Activated CD4-positive, alpha-beta T cell treated with anti-CD3 and anti-CD28 coated beads, Interleukin-2, Interleukin-4, amounts not matched to agents 100 ng/mL and 50 ng/mL, durations not matched to agents 16 hours and 8 hours (primary cell): ENCODE measurements around the gene LMO4.
A peak's percentile ranks its signal among the peaks of the same experiment; 100 is the strongest.

Experiments used
- DNase-seq: peaks from one replicate; pipeline ENCODE4 v3.0.0-alpha.2; 2020; ENCODE audit warnings: low spot score

The LMO4 gene

DNA sequence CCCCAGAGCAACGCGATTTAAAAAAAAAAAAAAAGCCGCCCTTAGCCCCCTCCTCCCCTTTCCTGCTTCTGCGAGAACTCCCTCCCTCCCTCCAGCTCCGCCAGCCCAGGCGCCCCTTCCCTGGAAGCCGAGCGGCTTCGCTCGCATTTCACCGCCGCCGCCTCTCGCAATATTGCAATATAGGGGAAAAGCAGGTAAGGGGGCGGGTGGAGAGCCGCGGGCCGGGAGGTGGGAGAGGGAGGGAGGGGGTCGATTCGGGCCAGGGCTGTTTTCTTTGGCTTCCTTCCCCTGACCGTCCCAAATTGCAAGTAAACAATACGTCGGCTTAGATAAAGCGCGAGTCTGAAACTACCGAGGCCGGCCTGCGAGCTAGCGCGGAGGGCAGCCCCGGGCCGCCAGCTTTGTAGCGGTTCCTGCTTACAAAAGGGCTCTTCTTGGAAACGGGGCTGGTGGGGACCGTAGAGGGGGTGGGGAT, 408 bp downstream of the LMO4 start:
- DNase-seq: peak; percentile 41

DNA sequence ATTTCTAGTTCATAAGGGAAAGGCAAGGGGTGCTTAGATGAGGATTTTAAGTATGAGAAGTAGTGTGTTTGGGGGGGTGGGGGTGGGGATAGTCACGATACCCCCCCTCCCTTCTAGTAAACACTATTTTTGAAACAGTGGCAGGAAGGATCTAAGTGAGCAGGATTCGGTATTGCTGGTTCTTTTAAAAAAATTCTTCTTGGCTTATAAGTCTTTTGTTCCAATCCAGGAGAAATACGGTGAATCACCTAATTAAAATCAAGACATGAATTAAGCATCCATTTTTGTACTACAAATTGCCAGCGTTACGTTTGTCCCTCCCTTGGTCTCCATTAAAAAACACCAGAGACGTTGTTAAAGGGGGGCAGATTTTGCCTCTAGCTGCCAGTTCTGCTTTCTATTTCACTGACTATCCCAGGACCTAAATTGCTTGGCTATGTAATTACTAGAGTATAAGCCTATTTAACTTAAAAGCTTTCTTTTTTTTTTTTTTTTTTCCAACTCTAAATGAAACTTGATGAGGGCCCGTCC, 911 bp downstream of the LMO4 start:
- DNase-seq: peak; percentile 9

DNA sequence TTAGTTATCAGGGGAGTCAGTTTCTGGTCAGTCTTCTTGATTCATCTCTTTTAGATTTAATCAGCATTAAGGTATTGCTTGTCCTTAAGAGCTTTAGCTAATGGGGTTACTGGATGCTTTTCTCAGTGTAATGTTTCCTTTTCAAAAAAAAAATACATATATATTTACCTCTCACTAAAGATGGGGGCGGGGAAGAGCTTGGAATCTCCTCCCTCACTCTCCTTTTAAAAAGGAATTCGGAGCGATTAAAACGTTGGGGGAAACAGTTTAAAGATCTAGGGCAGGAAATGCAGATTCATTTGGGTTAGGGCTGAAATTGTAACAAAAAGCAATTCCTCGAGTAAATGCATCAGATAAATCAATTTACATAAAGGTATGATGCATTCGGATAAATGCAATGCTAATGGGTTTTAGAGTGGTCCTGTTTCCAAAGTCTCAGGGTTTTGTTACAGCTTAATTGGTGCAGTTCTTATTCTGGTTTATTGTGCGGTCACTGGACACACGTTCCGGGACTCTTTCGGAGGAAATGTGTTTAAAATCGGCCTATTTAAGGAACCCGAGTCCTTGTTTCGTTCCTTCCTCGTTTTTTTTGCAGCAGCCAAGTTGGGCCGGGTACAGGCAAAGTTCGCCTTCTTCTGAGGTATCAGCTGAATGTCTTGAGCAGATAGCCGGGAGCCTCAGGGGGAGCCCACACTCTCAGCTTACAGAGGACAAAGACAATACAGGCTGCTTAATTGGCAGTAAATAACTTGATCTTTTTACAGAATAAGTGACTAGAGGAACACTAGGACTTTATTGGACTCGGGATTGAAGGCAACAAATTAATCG, 1.6 kb downstream of the LMO4 start:
- peak; percentile 6 for DNase-seq

DNA sequence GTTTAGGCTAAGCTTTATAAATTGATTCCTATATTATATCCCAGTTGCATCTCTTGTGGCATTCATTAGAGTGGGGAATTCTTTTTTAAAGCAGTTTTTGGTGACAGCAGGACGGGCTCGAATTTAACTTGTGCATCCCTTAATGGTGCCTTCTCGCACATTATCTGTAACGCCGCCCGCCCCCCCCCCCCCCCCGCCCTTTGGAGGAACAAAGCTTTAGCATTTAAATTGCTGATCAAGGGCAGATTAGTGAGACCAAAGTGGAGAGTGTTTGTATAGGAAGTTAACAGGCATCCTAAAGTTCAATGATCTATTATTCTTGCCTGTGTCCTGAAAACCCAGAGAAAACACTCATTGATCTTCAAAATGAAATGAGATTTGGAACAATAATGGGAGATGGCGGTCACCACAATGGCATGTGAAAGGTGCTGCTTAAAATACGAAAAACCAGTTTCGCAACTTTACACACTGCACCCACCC, 2.2 kb downstream of the LMO4 start:
- DNase-seq: no peak

DNA sequence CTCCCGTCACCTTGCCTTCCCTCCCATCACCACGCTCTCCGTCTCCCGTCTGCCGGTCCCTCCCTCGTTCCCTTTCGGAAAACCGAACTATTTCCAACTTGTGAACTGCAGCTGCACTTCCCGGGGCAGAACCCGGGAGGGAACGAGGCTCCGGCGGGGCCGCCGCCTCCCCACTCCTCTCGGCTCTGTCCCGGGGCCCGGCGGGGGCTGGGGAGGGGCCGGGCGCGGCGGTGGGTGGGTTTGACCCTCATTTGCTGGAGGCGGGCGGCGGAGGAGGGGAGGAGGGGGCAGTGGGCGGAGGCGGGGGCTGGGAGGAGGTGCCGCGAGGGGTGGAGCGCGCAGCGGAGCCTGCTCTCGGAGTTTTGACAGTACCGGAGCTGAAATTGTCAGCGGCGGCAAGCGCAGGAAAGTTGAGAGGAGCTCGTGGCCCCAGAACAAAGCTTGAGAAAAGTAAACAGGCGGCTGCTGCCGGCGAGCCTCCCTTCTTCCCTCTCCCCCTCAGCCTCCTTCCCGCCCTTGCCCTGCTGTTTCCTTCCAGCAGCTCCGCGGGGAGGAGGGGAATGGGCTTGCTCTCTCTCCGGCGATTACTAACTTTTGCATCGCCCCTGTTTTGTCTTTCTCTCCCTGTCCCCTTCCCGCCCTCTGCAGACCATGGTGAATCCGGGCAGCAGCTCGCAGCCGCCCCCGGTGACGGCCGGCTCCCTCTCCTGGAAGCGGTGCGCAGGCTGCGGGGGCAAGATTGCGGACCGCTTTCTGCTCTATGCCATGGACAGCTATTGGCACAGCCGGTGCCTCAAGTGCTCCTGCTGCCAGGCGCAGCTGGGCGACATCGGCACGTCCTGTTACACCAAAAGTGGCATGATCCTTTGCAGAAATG, 2.9 kb downstream of the LMO4 start:
- DNase-seq: peak; percentile 75

DNA sequence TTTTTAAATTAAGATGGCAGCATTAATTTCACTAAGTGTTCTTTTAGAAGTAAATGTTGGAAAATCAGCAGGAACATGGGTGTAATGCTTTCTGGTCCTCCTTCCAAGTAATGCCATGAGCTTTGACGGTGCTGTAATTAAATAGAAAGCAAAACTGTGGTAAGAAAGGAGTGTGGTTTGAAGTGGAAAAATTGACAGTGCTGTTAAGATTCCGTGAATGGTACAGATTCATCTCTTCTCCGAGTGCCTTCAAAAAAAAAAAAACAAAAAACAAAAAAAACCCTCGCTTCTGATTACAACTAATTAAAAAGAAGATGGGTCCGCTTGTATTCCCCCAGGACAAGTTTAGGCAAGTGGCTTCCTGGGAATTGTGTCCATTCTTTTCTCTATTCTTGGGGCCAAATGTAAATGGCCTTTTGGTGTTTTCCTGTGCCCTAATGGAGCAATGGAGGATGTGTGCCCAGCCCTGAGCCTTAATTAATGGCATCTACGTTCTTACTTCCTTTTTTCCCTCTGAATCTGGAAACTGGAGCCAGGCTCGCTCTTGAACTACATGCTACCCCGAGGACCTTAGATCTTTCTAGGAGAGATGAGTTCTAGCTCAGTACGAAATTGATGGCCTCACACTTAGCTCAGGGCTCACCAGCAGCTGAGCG, 5.1 kb downstream of the LMO4 start:
- peak; percentile 65 for DNase-seq

DNA sequence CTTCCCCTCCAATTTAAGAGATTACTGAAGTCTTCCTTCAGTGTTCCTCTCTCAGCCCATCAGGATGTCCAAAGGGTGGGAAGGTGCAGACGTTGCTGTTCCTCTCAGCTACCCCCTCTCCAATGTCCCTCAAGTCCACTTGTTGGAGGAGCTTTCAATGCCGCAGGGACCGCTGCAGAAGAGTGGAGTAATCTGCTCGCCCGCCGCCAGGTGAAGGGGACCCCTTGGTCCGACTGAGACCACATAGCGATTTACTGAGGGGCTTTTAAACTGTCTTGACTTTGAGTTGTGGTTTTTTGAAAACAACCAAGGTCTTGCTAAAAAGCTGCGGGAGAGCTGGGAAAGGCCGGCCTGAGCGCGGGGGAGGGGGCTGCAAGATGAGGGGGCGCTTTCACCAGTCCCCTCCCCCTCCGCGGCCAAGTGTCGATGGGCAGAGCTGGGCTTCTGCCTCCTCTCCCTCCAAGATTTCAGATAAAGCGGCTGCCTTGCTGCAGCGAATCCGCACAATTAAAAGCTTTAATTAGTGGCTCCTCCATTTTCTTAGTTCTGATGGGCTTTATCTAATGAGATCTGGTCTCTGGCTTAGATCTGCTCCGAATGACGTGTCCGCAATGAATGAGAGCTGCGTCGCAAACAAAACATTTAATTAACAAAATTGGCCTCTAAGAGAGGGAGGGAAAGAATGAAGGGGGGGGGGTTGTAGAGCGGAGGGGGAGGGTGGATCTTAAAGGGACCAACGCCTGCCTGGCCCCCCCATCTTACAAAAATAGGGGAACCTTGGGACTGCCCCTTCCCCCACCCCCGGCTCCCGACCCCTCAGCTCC, 5.9 kb downstream of the LMO4 start:
- peak; percentile 32 for DNase-seq

DNA sequence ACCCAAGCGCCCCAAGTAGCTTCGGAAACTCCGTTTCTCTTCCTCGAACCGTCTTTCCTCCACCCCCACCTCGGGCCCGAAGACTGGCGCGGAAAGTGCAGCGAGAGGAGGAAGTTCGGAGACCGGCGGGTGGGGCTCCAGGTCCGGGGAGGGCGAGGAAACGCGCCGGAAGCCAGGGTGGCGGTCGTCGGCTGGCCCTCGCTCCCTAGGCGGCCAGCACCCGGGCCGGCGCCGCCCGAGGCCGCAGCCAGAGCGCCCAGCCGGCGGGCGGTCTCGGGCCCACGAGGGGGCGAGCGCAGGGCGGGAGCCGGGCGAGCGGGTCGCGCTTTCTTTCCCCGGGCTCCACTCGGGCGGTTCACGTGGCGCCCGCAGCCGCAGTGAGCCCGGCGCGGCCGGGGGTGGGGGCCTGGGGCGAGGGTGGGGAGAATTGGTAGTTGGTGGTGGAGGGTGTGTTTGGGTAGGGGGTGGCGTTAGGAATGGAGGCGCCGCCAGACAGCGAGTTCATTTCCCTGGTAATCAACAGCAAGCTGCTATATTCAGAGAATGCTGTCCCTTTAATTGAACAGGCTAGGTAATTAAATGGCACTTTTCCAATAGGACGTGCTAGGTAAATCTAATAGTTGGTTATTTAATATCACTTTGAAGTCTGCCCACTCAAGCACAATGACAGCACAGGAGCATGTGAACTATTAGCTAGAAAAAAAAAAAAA, 6.7 kb downstream of the LMO4 start:
- peak; percentile 73 for DNase-seq

DNA sequence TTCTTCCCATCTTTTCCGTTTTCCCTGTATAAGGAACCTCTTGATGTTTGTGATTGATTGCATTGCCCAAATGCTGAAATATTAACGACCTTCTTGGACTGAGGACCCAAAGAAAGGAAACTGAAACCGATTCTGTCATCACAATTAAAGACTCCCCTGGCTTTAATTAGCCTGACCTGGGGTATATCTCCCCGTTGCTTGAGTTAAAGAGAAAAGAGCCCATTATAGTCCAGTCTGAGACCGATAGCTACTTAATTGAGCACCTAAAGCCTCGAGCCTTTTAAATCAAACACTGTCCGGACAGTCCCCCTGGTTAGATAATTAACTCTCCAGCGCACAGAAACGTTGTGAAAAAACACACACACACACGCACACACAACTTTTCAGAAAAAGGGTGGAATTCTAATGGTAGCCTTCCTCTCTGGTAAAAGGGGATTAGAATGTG, 8.0 kb downstream of the LMO4 start:
- no peak for DNase-seq

DNA sequence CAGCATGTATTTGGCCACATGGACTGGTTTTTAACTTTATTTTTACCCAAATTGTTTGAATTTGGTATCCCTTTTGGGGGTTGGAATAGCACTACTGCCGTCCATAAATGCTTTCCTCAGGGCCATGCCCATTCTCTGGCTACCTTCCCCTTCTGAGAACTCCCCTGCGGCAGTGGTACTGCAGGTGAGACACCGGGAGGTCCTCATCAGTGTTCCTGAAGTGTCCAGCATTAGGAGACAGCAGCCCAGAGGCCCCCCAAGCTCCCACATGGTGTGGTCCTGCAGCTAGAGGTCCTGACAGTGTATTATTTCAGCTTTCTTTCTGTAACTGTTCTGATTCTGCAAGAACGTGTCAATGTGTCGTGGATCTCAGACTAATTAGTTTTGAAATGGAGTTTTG, 8.9 kb downstream of the LMO4 start:
- no peak for DNase-seq

DNA sequence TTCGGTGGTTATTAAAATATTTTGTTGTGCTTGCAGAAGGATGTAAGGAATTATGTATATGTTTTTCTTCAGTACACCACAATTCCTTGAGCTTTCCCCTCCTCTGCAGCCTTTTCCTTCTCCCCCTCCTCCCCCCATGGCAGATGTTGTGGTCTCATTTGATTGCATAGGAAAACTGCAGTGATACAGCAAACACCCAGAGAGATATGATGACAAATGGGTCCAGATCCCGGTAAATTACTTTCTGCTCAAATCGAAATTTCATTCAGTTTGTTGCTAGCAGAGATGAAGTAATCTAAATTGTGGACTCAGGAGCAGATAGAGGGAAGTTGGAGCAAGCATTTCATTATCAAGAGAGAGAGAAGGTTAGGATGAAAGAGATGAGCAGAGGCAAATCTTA, 9.9 kb downstream of the LMO4 start:
- DNase-seq: no peak

DNA sequence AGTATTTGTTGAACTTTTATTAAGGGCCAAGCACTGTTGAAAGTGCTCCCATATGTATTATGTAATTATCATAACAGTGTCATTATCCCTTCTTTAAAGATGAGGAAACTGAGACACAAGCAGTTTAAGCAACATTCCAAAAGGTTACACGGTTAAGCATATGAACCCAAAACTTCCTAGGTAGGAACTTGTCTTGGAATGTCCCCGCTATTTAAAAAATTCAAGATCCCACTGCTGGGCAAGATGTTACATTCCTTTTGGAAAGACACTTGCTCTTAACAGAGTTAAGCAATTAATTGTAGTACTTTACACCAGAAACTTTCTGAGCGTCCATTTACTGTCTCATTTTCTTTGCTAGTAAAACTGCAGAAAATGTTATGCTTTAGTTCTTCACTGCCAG, 15.6 kb downstream of the LMO4 start:
- no peak for DNase-seq

DNA sequence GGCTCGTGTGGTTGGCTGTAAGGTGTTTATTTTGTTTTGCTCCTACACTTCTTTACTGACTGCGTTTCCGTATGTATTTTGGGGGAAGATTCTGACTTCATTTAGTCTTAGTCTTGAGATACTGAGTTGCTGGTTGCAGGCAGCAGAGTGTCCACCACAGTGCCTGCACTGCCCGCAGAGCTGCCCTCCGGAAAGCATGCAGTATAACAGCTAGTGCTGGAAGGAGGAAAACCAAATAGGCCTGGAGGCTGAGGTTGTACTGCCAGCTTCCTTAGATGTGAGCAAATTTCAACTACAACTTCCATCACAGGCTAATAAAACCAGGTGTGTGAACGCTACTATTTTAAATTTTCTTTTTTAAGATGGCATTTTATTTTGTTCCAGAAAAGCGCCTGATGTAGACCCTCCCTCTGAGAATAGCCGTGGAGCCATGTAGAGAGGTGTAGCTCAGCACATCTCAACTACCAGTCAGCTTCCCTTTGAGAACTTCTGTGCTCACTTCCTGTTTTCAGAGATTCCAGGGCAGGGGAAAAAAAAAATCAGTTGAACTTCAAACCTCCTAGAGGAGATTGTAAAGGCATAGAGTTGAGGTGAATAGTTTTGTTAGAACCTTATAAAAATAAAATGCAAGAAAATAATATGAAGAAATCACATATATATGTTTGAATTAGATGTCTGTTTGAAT, 17.6 kb downstream of the LMO4 start:
- no peak for DNase-seq

DNA sequence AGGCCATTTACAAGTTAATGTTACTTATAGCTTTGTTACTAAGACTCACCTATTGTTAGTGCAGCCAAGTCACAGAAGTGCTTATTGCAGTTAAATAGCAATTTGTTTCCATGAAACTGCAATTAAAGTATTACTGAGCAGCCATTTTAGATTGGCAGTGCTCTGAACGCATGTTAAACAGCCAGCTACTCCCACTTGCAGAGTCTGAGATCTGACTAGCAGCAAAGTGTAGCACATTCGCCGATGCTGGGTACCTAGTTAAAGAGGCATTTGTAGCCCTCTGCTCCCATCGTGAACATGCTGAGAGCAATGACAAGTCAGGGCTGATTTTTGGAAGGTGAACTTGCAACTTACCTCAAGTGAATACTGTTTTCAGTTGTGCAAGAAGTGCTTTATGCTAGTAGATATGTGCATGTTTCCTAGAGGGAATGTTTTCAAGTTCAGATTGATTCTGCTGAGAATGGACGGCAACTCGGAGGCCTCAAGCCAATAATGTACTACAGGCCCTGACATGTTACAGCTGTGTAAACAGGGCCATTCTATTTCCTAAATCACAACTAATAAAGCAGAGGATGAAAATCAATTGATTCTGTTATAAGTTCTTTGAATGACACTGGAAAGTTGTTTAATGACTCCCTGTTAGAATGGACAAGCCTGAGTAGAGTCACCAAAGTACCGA, 19.8 kb downstream of the LMO4 start:
- DNase-seq: no peak

DNA sequence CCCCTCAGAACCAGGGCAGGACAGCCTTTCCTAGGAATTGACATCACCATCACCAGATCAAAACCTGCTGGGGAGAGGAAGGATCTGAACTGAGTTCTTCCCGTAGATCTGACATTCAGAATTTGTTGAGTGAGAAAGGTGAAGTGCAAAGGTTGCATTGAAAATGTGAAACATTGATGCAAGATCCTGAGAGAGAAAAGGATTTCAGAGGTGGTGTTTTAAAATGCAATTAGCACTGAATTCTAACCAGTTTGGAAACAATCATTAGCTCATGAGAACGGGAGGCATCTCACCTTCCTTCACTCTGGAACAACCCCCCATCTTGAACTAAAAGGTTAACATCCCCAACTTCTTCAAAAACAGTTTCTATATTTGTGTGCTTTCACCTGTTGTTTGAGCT, 20.4 kb downstream of the LMO4 start:
- no peak for DNase-seq

DNA sequence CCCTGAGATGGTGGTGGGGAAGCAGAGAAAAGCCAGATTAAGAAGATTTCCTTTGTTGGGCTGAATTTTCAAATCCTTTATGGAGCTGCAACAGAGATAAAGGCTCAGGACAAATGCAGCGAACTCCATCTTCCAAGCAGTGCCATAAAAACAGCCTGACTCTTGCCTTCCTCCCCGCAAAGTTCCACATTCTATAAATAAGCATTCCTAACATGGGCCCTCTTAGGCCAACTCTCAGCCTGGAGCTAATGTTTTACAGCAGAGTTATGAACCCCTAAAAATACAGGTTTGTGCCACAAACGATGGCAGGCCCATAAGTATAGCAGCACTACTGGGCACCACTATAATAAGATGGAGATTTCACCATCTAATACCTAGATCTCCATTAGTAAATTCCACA, 27.2 kb downstream of the LMO4 start:
- DNase-seq: no peak

DNA sequence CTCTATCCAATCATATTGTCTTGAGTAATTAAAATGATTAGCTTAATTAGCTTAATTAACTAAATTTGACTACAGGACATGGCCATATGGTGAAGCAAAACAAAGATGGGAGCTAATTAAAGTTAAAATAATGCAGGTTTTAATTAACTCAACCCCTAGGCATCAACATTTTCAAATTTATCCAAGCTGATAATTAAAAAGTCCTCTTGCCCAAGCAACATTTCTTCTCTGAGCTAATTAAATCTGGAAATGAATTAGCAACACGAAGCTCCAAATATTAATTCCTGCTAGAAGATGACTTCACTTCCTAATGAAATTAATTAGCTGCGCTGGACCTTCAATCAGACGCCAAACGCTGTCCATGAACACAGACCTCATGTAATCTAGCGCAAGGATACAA, 27.9 kb downstream of the LMO4 start:
- no peak for DNase-seq

DNA sequence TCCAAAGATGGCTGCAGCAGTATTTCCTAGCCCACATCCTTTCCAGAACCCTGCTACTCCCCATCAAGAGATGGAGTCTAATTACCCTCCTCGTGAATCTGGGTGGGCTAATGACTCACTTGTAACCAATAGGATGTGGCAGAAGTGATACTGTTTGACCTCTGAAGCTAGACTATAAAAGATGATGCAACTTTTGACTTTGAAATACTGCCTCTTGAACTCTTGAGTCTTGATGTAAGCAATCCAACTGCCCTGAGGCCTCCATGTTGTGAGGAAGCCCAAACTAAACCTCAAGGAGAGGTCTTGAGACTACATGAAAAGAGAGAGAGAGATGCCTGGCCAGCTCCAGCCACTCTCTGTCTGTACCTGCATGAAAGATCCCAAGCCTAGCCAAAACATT, 29.5 kb downstream of the LMO4 start:
- DNase-seq: no peak

DNA sequence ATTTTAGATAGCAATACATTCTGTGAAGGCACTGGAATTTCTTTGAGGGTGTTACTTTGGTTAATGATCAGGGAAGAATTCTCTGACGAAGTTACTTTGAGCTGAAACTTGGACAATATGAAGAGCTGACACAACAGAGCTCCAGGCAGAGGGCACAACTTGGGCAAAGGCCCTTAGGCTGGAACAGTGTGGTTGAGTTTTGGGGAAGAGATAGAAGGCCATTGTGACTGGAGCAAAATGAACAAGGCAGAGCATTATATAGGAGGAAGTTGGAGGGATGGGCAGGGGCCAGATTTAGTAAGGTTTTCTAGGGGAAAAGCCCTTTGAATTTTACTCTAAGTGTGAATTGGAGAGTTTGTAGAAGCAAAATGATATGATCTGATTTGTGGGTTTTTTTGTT, 30.9 kb downstream of the LMO4 start:
- no peak for DNase-seq
